PC-3 (cell line): ENCODE measurements around the gene LEKR1.

ENCODE experiments used
- CTCF ChIP-seq: fragments of 300-600 bp; sonication (generic); conservative IDR thresholded peaks from 2 replicates; pipeline ENCODE4 v1.5.1; 2017; ENCODE audit warnings: antibody characterized with exemption, low read depth, mild to moderate bottlenecking, low read length
- EZH2 ChIP-seq: fragments of 300-600 bp; sonication (generic); IDR thresholded peaks from one replicate; pipeline ENCODE4 v1.6.1; 2017; ENCODE audit warnings: antibody characterized with exemption, mild to moderate bottlenecking, low read length; ENCODE audit not compliant: unreplicated experiment
- EZH2phosphoT487 ChIP-seq: fragments of 300-600 bp; sonication (generic); IDR thresholded peaks from 2 replicates; pipeline ENCODE4 v1.6.1; 2018; ENCODE audit warnings: mild to moderate bottlenecking, antibody characterized with exemption, low read length, borderline replicate concordance

GRCh38 chr3:156964577-156964976, 138.4 kb downstream of the LEKR1 start:
- TF ChIP-seq CTCF (no peak), EZH2phosphoT487 (no peak), EZH2 (no peak)
